Uterus (tissue), 2 donors: ENCODE measurements around the gene RDH14.

ENCODE experiments used
- CTCF ChIP-seq, 4 experiments: fragments of 200-600 bp in 2 of 4; fragments of 450-650 bp in 2 of 4; sonication (generic) in 2 of 4; IDR thresholded peaks; one replicate each; pipeline ENCODE4 v1.5.1; 2016 to 2019; ENCODE audit warnings: antibody characterized with exemption in 4 of 4, mild to moderate bottlenecking in 2 of 4, moderate library complexity in 1 of 4
- POLR2A ChIP-seq, 2 donors: fragments of 450-650 bp; IDR thresholded peaks; one replicate each; pipeline ENCODE4 v1.6.1; 2016; ENCODE audit warnings: antibody characterized with exemption in 2 of 2, mild to moderate bottlenecking in 1 of 2, moderate library complexity in 1 of 2

- TF ChIP-seq POLR2A (IDR thresholded peaks at IDR 0.05) (no peak), CTCF (IDR thresholded peaks at IDR 0.05) (no peak)
Measured at GRCh38 chr2:18600255-18600613, 39.8 kb upstream of the RDH14 start.
